ENCODE data around the gene CEND1. TPM values are rescaled to one million over a fixed set of nuclear protein-coding genes. Genes with fewer than 3 reads are reported as not detected.

CEND1 gene
- total and polyA plus RNA-seq, 2 of the 4 experiments (the other 2 are of a cell fraction): 0.90 to 4.0 TPM

GRCh38 chr11:808427-809286 is 18.8 kb upstream of the CEND1 start (continued):
- TF ChIP-seq CHD1 (IDR thresholded peaks at IDR 0.05; ENCODE audit: low read depth, low read length) (no peak), CEBPB (IDR thresholded peaks at IDR 0.05; ENCODE audit: low read depth, low read length) (no peak), MAZ (IDR thresholded peaks at IDR 0.05; ENCODE audit: borderline replicate concordance, low read depth, low read length) (no peak), USF2 (IDR thresholded peaks at IDR 0.05; ENCODE audit: low read depth, low read length) (no peak), RFX5 (IDR thresholded peaks at IDR 0.05; ENCODE audit: low read depth, low read length) (no peak), NFE2L2 (IDR thresholded peaks at IDR 0.05; ENCODE audit: low read depth, low read length) (no peak), FOS (IDR thresholded peaks at IDR 0.05; ENCODE audit: low read depth, low read length) (no peak)

All from IMR-90 (cell line).